Measurements from ENCODE around the gene UBE2L5.

DNA sequence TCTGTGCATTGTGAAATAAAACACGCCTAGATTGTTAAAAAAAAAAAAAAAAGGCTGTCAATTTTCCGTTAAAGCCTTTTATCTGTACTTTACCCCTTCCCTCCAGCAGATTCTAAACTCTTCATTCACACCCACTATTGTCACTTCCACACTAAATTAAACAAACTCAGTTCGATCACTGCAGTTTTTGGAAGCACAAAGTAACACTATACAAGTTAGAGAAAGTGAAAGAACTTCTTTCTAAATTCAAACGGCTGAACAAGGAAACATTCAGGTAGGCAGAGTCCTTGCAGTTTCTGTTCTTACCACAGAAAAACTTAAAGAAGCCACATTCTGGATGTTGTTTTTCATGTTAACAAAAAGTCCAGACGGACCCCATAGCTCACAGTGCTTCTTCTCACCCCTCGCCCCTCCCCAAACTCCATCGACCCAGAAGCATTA lies 27.5 kb upstream of the UBE2L5 start:
- TF ChIP-seq CTCF (IDR thresholded peaks at IDR 0.05; ENCODE audit: low read length), result no peak
- TF ChIP-seq EZH2 (IDR thresholded peaks at IDR 0.05; ENCODE audit: borderline replicate concordance, low read length), result no peak

Data from OCI-LY1 (cell line).